Neural crest cell (in vitro differentiated cells): Measurements from ENCODE around the gene PRPH2. TPM values are rescaled to one million over a fixed set of nuclear protein-coding genes. Genes with fewer than 3 reads are reported as not detected.
A peak's percentile ranks its signal among the peaks of the same experiment; 100 is the strongest.
"Not testable (repeated sequence)": the region's sequence is repeated elsewhere in the genome, so short reads cannot be mapped to it uniquely, and the experiment has no call there.

Experiments used
- DNase-seq: peaks from one replicate; pipeline ENCODE4 v3.0.0; 2021; ENCODE audit warnings: low read depth, mixed read lengths, low spot score
- H3K27ac Mint-ChIP-seq: one replicate; pipeline ENCODE4 v1.8.0; 2021; ENCODE audit warnings: mild to moderate bottlenecking, mixed read lengths; ENCODE audit not compliant: unreplicated experiment
- H3K27me3 Mint-ChIP-seq: 2 replicates; pipeline ENCODE4 v1.8.0; 2021; ENCODE audit warnings: low read depth, mild to moderate bottlenecking, mixed read lengths
- H3K36me3 Mint-ChIP-seq: 2 replicates; pipeline ENCODE4 v1.8.0; 2021; ENCODE audit warnings: low read depth, mild to moderate bottlenecking, mixed read lengths
- H3K4me1 Mint-ChIP-seq: 2 replicates; pipeline ENCODE4 v1.8.0; 2021; ENCODE audit warnings: mixed read lengths
- H3K4me3 Mint-ChIP-seq: one replicate; pipeline ENCODE4 v1.8.0; 2021; ENCODE audit warnings: mild to moderate bottlenecking, mixed read lengths
- H3K9me3 Mint-ChIP-seq: 2 replicates; pipeline ENCODE4 v1.8.0; 2021; ENCODE audit warnings: mixed read lengths
- CTCF ChIP-seq: fragments of 200-600 bp; sonication (generic); conservative IDR thresholded peaks from 2 replicates; pipeline ENCODE4 v1.5.0; 2021; ENCODE audit warnings: antibody characterized with exemption, mild to moderate bottlenecking
- total RNA-seq: library from RNA; stranded (reverse); gene quantifications from 2 replicates; pipeline ENCODE4 v1.2.1, GENCODE V29; 2021

PRPH2 gene
- total RNA-seq, 1 donor from 2014 or later, result not detected

- TF ChIP-seq CTCF, result no peak
- no peaks in the 10 kb centered on the region for H3K4me1 Mint-ChIP-seq
- peaks cover 14% of the 10 kb centered on the region for H3K27me3 Mint-ChIP-seq
- no peak for DNase-seq
- no peak overlapping the region for H3K27ac Mint-ChIP-seq
- no peak overlapping the region for H3K4me3 Mint-ChIP-seq
- no peaks in the 10 kb centered on the region for H3K36me3 Mint-ChIP-seq
- H3K9me3 Mint-ChIP-seq, result no peaks in the 10 kb centered on the region
These were observed 13.6 kb upstream of the PRPH2 start for GRCh38 chr6:42735976-42736375.

- not testable (repeated sequence) for H3K36me3 Mint-ChIP-seq, H3K9me3 Mint-ChIP-seq, H3K4me3 Mint-ChIP-seq, H3K27ac Mint-ChIP-seq, H3K4me1 Mint-ChIP-seq, DNase-seq
- H3K27me3 Mint-ChIP-seq, result peaks cover 10% of the 10 kb centered on the region
These were observed 11.6 kb upstream of the PRPH2 start for GRCh38 chr6:42733867-42734481.

- Mint-ChIP-seq H3K27me3 (peaks cover 8% of the 10 kb centered on the region), H3K27ac (no peak overlapping the region), H3K9me3 (no peaks in the 10 kb centered on the region), H3K36me3 (no peaks in the 10 kb centered on the region), H3K4me1 (no peaks in the 10 kb centered on the region), H3K4me3 (no peak overlapping the region)
- DNase-seq, result no peak
- TF ChIP-seq CTCF, result no peak
These were observed 7.3 kb upstream of the PRPH2 start for GRCh38 chr6:42729731-42730130.

- DNase-seq, result no peak
- Mint-ChIP-seq H3K4me3 (no peak overlapping the region), H3K27me3 (peaks cover 15% of the 10 kb centered on the region), H3K27ac (no peak overlapping the region), H3K4me1 (no peaks in the 10 kb centered on the region), H3K9me3 (no peaks in the 10 kb centered on the region), H3K36me3 (no peaks in the 10 kb centered on the region)
- TF ChIP-seq CTCF, result no peak
These were observed 5.2 kb upstream of the PRPH2 start for GRCh38 chr6:42727627-42728026.

- DNase-seq, result no peak
- Mint-ChIP-seq H3K4me3 (no peak overlapping the region), H3K27ac (no peak overlapping the region), H3K9me3 (no peaks in the 10 kb centered on the region), H3K4me1 (no peaks in the 10 kb centered on the region), H3K27me3 (peaks cover 16% of the 10 kb centered on the region), H3K36me3 (no peaks in the 10 kb centered on the region)
- TF ChIP-seq CTCF, result no peak
These were observed 4.8 kb upstream of the PRPH2 start for GRCh38 chr6:42727087-42727611.

GRCh38 chr6:42726485-42727086 lies 4.2 kb upstream of the PRPH2 start:
- peak; percentile 23 for DNase-seq
- TF ChIP-seq CTCF, result peak; percentile 92
- peaks cover 21% of the 10 kb centered on the region for H3K27me3 Mint-ChIP-seq
- H3K36me3 Mint-ChIP-seq, result no peaks in the 10 kb centered on the region
- H3K27ac Mint-ChIP-seq, result no peak overlapping the region
- no peaks in the 10 kb centered on the region for H3K9me3 Mint-ChIP-seq
- no peak overlapping the region for H3K4me3 Mint-ChIP-seq
- H3K4me1 Mint-ChIP-seq, result no peaks in the 10 kb centered on the region
